GM18873 (cell line): Measurements from ENCODE around the gene ARHGEF10L.

Source experiments
- ATAC-seq: cut with Tn5 transposase; IDR thresholded peaks from one replicate; pipeline ENCODE4 v1.9.1; 2021; ENCODE audit warnings: mild to moderate bottlenecking, moderate library complexity, moderate number of reproducible peaks; ENCODE audit not compliant: unreplicated experiment, low FRiP score

ARHGEF10L gene

GRCh38 chr1:17690906-17691634 lies 151.6 kb downstream of the ARHGEF10L start:
- no peak for ATAC-seq

GRCh38 chr1:17692645-17693044 lies 153.1 kb downstream of the ARHGEF10L start:
- no peak for ATAC-seq

GRCh38 chr1:17696417-17697301 lies 157.2 kb downstream of the ARHGEF10L start:
- no peak for ATAC-seq

GRCh38 chr1:17697458-17697857 lies 158.0 kb downstream of the ARHGEF10L start:
- ATAC-seq: no peak

- no peak for ATAC-seq
These were observed 160.1 kb downstream of the ARHGEF10L start for GRCh38 chr1:17699581-17699980.

- no peak for ATAC-seq
These were observed 161.7 kb downstream of the ARHGEF10L start for GRCh38 chr1:17700945-17701810.

- no peak for ATAC-seq
These were observed 164.7 kb downstream of the ARHGEF10L start for GRCh38 chr1:17704176-17704575.

GRCh38 chr1:17706445-17706844 lies 166.9 kb downstream of the ARHGEF10L start:
- ATAC-seq: no peak

- no peak for ATAC-seq
These were observed 170.5 kb downstream of the ARHGEF10L start for GRCh38 chr1:17709981-17710380.

GRCh38 chr1:17710889-17711576 lies 171.5 kb downstream of the ARHGEF10L start:
- no peak for ATAC-seq

GRCh38 chr1:17711577-17711910 lies 172.0 kb downstream of the ARHGEF10L start:
- no peak for ATAC-seq

- no peak for ATAC-seq
These were observed 172.4 kb downstream of the ARHGEF10L start for GRCh38 chr1:17711941-17712340.

- ATAC-seq: no peak
These were observed 174.5 kb downstream of the ARHGEF10L start for GRCh38 chr1:17713993-17714392.

GRCh38 chr1:17717594-17718535 lies 178.4 kb downstream of the ARHGEF10L start:
- ATAC-seq: no peak

GRCh38 chr1:17719874-17720273 lies 180.4 kb downstream of the ARHGEF10L start:
- ATAC-seq: no peak

- ATAC-seq: no peak
These were observed 181.9 kb downstream of the ARHGEF10L start for GRCh38 chr1:17721444-17721843.

GRCh38 chr1:17723684-17724083 lies 184.2 kb downstream of the ARHGEF10L start:
- no peak for ATAC-seq

GRCh38 chr1:17724150-17724549 lies 184.7 kb downstream of the ARHGEF10L start:
- ATAC-seq: no peak

GRCh38 chr1:17725084-17725719 lies 185.7 kb downstream of the ARHGEF10L start:
- no peak for ATAC-seq
